Choroid plexus epithelial cell (primary cell): ENCODE data around the gene MYH15.

Experiments used
- DNase-seq: peaks from one replicate; pipeline ENCODE4 v3.0.0-alpha.2; 2010; ENCODE audit warnings: low read depth
- H3K4me3 ChIP-seq: 2 replicates; pipeline ENCODE4 v1.5.1; 2011; ENCODE audit warnings: low read depth, mild to moderate bottlenecking, control low read depth, low read length, moderate library complexity
- TF ChIP-seq, protein P1 (sequence below): conservative IDR thresholded peaks from 2 replicates; pipeline ENCODE4 v1.5.1; 2011; ENCODE audit warnings: low read depth, mild to moderate bottlenecking, control low read depth, inconsistent platforms, low read length, moderate library complexity

The MYH15 gene

GRCh38 chr3:108501535-108501934, 8.9 kb downstream of the MYH15 start:
- no peak for DNase-seq
- TF ChIP-seq, protein P1, sequence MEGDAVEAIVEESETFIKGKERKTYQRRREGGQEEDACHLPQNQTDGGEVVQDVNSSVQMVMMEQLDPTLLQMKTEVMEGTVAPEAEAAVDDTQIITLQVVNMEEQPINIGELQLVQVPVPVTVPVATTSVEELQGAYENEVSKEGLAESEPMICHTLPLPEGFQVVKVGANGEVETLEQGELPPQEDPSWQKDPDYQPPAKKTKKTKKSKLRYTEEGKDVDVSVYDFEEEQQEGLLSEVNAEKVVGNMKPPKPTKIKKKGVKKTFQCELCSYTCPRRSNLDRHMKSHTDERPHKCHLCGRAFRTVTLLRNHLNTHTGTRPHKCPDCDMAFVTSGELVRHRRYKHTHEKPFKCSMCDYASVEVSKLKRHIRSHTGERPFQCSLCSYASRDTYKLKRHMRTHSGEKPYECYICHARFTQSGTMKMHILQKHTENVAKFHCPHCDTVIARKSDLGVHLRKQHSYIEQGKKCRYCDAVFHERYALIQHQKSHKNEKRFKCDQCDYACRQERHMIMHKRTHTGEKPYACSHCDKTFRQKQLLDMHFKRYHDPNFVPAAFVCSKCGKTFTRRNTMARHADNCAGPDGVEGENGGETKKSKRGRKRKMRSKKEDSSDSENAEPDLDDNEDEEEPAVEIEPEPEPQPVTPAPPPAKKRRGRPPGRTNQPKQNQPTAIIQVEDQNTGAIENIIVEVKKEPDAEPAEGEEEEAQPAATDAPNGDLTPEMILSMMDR, result no peak
- H3K4me3 ChIP-seq, result no peak overlapping the region

GRCh38 chr3:108500728-108501127, 9.7 kb downstream of the MYH15 start:
- TF ChIP-seq, protein P1, result peak; percentile 14
- DNase-seq, result peak; percentile 30
- H3K4me3 ChIP-seq, result no peak overlapping the region

GRCh38 chr3:108497271-108497670, 13.1 kb downstream of the MYH15 start:
- TF ChIP-seq, protein P1, result no peak
- no peak for DNase-seq
- H3K4me3 ChIP-seq, result no peak overlapping the region

DNA sequence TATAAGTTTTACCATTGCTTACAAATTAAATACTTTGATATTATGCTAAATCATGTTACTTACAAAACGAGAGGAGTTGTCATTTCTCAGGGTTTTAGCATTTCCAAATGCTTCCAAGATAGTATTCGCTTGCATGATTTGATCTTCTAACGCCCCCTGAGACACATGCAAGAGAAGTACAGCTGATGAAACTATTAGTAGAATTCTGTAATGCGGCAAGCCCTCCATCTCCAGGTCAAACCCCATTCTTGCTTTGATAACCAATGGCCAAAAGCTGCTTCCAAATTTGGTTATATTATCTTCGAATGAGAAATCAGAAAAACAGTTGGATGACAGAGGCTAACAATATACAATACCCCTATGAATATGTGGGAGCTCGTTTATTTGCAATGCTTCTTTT, 14.7 kb downstream of the MYH15 start:
- TF ChIP-seq, protein P1, result no peak
- no peak for DNase-seq

GRCh38 chr3:108494906-108495531, 15.4 kb downstream of the MYH15 start:
- H3K4me3 ChIP-seq, result no peak overlapping the region
- TF ChIP-seq, protein P1, result no peak
- DNase-seq, result peak; percentile 21

More for the DNA sequence above, 14.7 kb downstream of the MYH15 start:
- H3K4me3 ChIP-seq, result no peak overlapping the region

DNA sequence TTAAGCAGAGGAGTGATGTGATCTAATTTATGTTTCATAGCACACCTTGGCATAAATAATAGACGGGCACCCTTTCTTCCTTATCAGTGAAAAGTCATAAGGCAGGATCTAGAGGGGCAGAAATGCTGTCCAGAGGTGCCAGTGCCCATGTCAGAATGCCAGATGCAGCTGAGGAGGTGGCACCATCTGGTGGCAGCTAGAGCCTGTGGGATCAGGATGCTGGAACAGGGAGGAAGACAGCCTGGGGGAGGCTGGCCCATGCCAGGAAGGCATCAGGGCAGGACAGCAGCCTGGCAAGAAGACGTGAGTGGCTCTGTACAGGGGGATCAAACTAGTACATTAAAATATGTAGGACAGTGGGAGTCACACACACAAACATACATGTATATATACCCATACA, 16.5 kb downstream of the MYH15 start:
- no peak for DNase-seq
- TF ChIP-seq, protein P1, result peak; percentile 27
- H3K4me3 ChIP-seq, result no peak overlapping the region

GRCh38 chr3:108491456-108491855, 18.9 kb downstream of the MYH15 start:
- no peak overlapping the region for H3K4me3 ChIP-seq
- no peak for DNase-seq
- TF ChIP-seq, protein P1, result no peak
